GM12878 (cell line): Measurements from ENCODE around the gene MLXIP. TPM values are rescaled to one million over a fixed set of nuclear protein-coding genes. Genes with fewer than 3 reads are reported as not detected.

ENCODE experiments used
- ATAC-seq: fragments of 200-7000 bp; cut with Tn5 transposase; 3 replicates; pipeline ENCODE4 v1.9.1; 2020; ENCODE audit warnings: mild to moderate bottlenecking, moderate library complexity
- BruUV-seq: library from RNA; stranded (reverse); fragments of 400-500 nt; replicated peaks from 2 replicates; lab custom pipeline; 2021; lab: Mats Ljungman, UMichigan
- CTCF ChIA-PET: fragments of 300-600 bp; sonication (Branson Sonifier 250); formaldehyde crosslinking; extraction: SDS; loops from one replicate; lab custom pipeline; 2021; ENCODE audit warnings: inconsistent platforms; lab: Yijun Ruan, JAX
- POLR2A ChIA-PET: fragments of 350-600 bp; formaldehyde crosslinking; extraction: SDS; loops from one replicate; lab custom pipeline; 2021; ENCODE audit warnings: inconsistent platforms; lab: Charles Lee
- RAD21 ChIA-PET: fragments of 300-600 bp; sonication (Branson Sonifier 250); formaldehyde crosslinking; loops from one replicate; lab custom pipeline; 2023; ENCODE audit warnings: antibody characterized with exemption; ENCODE audit not compliant: unreplicated experiment; lab: Charles Lee
- SMC1A ChIA-PET: fragments of 300-600 bp; sonication (Branson Sonifier 250); formaldehyde crosslinking; loops from one replicate; lab custom pipeline; 2023; ENCODE audit not compliant: unreplicated experiment, uncharacterized antibody; lab: Charles Lee
- DNase-seq: peaks from one replicate; pipeline ENCODE4 v3.0.0-alpha.2; 2011; ENCODE audit warnings: low read depth, low spot score
- FAIRE-seq: peaks from 3 replicates; lab custom pipeline; 2011; peaks lifted over from hg19 to GRCh38; lab: Jason Lieb, UNC
- H2AFZ ChIP-seq: 2 replicates; pipeline ENCODE4 v1.6.0; 2011; ENCODE audit warnings: low read depth, low read length, control low read depth; ENCODE audit not compliant: control insufficient read depth
- H3K27ac ChIP-seq: 2 replicates; pipeline ENCODE4 v1.5.1; 2011; ENCODE audit warnings: control low read depth; ENCODE audit not compliant: control insufficient read depth, insufficient read depth
- H3K27me3 ChIP-seq, 2 experiments: replicated peaks in 1 of 2; 2 replicates each; pipeline versions ENCODE4 v1.6.0 to v1.6.1; 2011; ENCODE audit warnings: low read length in 1 of 2; ENCODE audit not compliant: control insufficient read depth in 2 of 2, insufficient read depth in 2 of 2
- H3K36me3 ChIP-seq, 2 experiments: 2 replicates each; pipeline ENCODE4 v1.5.1; 2011; ENCODE audit warnings: low read length in 1 of 2; ENCODE audit not compliant: control insufficient read depth in 2 of 2, insufficient read depth in 2 of 2
- H3K4me1 ChIP-seq: 2 replicates; pipeline ENCODE4 v1.6.1; 2011; ENCODE audit warnings: mild to moderate bottlenecking, low read length, moderate library complexity, mixed read lengths; ENCODE audit not compliant: control insufficient read depth, insufficient read depth
- H3K4me2 ChIP-seq: 2 replicates; pipeline ENCODE4 v1.6.0; 2011; ENCODE audit warnings: control low read depth; ENCODE audit not compliant: control insufficient read depth, insufficient read depth
- H3K4me3 ChIP-seq: fragments of 200-600 bp; sonication (generic); 2 replicates; pipeline ENCODE4 v1.5.1; 2016
- H3K79me2 ChIP-seq: 2 replicates; pipeline ENCODE4 v1.6.0; 2011; ENCODE audit warnings: low read length; ENCODE audit not compliant: control insufficient read depth, insufficient read depth
- H3K9ac ChIP-seq: 2 replicates; pipeline ENCODE4 v1.8.0; 2011; ENCODE audit warnings: low read length, control low read depth, mixed read lengths; ENCODE audit not compliant: control insufficient read depth, insufficient read depth
- H3K9me3 ChIP-seq: replicated peaks from 3 replicates; pipeline ENCODE4 v1.5.1; 2011; ENCODE audit warnings: mild to moderate bottlenecking, low read length; ENCODE audit not compliant: control insufficient read depth, insufficient read depth
- H4K20me1 ChIP-seq: 2 replicates; pipeline ENCODE4 v1.6.0; 2011; ENCODE audit not compliant: control insufficient read depth, insufficient read depth
- E2F8 ChIP-seq: fragments of 450-650 bp; IDR thresholded peaks from 2 replicates; pipeline ENCODE4 v1.6.1; 2018; ENCODE audit warnings: mild to moderate bottlenecking, low read depth, moderate library complexity; ENCODE audit not compliant: partially characterized antibody
- EP300 ChIP-seq, 2 experiments: fragments of 150-350 bp in 1 of 2; IDR thresholded peaks; 2 replicates each; pipeline ENCODE4 v1.6.1; 2011 to 2012; ENCODE audit warnings: low read depth in 2 of 2, low read length in 2 of 2, borderline replicate concordance in 1 of 2, improper control_type of control experiment in 1 of 2, inconsistent platforms in 1 of 2; ENCODE audit not compliant: control insufficient read depth in 1 of 2
- RCOR1 ChIP-seq: conservative IDR thresholded peaks from 2 replicates; pipeline ENCODE4 v1.6.1; 2012; ENCODE audit warnings: low read depth, low read length, improper control_type of control experiment
- YY1 ChIP-seq: IDR thresholded peaks from 2 replicates; pipeline ENCODE4 v1.6.1; 2011; ENCODE audit warnings: low read depth, mild to moderate bottlenecking, low read length
- ZNF384 ChIP-seq: IDR thresholded peaks from 2 replicates; pipeline ENCODE4 v1.6.1; 2012; ENCODE audit warnings: low read depth, mild to moderate bottlenecking, low read length, improper control_type of control experiment, borderline replicate concordance
- WGBS: methylation state at CpG from one replicate; pipeline ENCODE4 v1.1.6; 2016; ENCODE audit warnings: low lambda C conversion rate; ENCODE audit not compliant: insufficient replicate concordance, insufficient coverage; ENCODE audit errors: missing lambda C conversion rate; 5-methylcytosine and 5-hydroxymethylcytosine counted together
- in situ Hi-C: fragments of 300-500 bp; cut with MboI; formaldehyde crosslinking; loops from 9 replicates; pipeline ENCODE4 v1.14.3; 2018; ENCODE audit warnings: mixed read lengths
- intact Hi-C: fragments of 100-400 bp; cut with micrococcal nuclease; formaldehyde crosslinking; loops from one replicate; pipeline ENCODE4 v1.14.2; 2022; ENCODE audit not compliant: unreplicated experiment
- polyA plus RNA-seq, 11 experiments: library from polyadenylated mRNA; depleted of rRNA in 4 of 11; unstranded in 6 of 11; stranded (reverse) in 5 of 11; fragments of >200 nt; fragmentation: Nextera tagmentation in 4 of 11; fragmentation: Illumina TruSeq in 1 of 11; extraction: Ambion mirVana in 4 of 11; extraction: Trizol in 1 of 11; gene quantifications; 1 replicate in 1 of 11; 2 replicates in 10 of 11; pipeline versions ENCODE4 v1.2.1 to v1.2.3, GENCODE V29; 2011 to 2016; ENCODE audit warnings: inconsistent platforms in 2 of 11, missing spikeins in 2 of 11, low read depth in 1 of 11
- total RNA-seq, 4 experiments: library from RNA; depleted of rRNA in 3 of 4; stranded (reverse); fragments of >200 nt in 3 of 4; fragmentation: Illumina TruSeq in 1 of 4; extraction: Trizol in 1 of 4; gene quantifications; 2 replicates each; pipeline versions ENCODE4 v1.2.1 to v1.2.3, GENCODE V29; 2013 to 2021

MLXIP gene
- total and polyA plus RNA-seq, 10 of the 15 experiments (the other 5 are each of a cell fraction or from before 2014, with no cell fraction given) = 1.1 to 23.7 (median 7.0) TPM

- RAD21 ChIA-PET = interaction anchor here (1.0 to 3.2 kb wide), 3 partner anchors 45 to 204 kb away, joined by 3 to 32 read pairs (median 11); partner anchors contain the start of gene CFAP251
- H3K9me3 ChIP-seq = no peaks in the 10 kb centered on the region
- in situ Hi-C loops = loop anchor here (5.0 kb wide), 1 partner anchor 64 kb away; no protein-coding TSS in a partner anchor
- no peaks in the 10 kb centered on the region for H4K20me1 ChIP-seq
- no peaks in the 10 kb centered on the region; the same call in 1 of the 2 replicates for H3K4me1 ChIP-seq
- no peak overlapping the region for H3K4me3 ChIP-seq
- POLR2A ChIA-PET = no interaction called here
- TF ChIP-seq YY1 (no peak), ZNF384 (no peak), E2F8 (no peak), RCOR1 (no peak), EP300 (IDR thresholded peaks at IDR 0.05; ENCODE audit: borderline replicate concordance in 1 of 2, control insufficient read depth in 1 of 2, low read depth in 2 of 2, low read length in 2 of 2) (no peak)
- ATAC-seq = no peak
- no TSS peak for BruUV-seq
- no peaks in the 10 kb centered on the region for H3K79me2 ChIP-seq
- no peak overlapping the region for H3K4me2 ChIP-seq
- DNase-seq = no peak
- intact Hi-C loops = loop anchor here (2.0 to 5.0 kb wide), 2 partner anchors 57 to 204 kb away; partner anchors contain the start of gene CFAP251
- CTCF ChIA-PET = interaction anchor here (2.1 to 4.8 kb wide), 5 partner anchors 40 to 206 kb away, joined by 10 to 86 read pairs (median 15); no protein-coding TSS in a partner anchor
- SMC1A ChIA-PET = interaction anchor here (0.7 to 2.5 kb wide), 6 partner anchors 33 to 631 kb away, joined by 3 to 33 read pairs (median 6); partner anchors contain the start of gene DENR
- FAIRE-seq = no peak
- no peak overlapping the region for H3K27ac ChIP-seq
- H2AFZ ChIP-seq = no peak overlapping the region
- no peak overlapping the region for H3K9ac ChIP-seq
- H3K27me3 ChIP-seq = no peaks in the 10 kb centered on the region
- 62% methylated on average over 6 of the region's 6 CpGs for WGBS
- H3K36me3 ChIP-seq = no peaks in the 10 kb centered on the region; a peak in 1 of 4 replicates
Observed at GRCh38 chr12:122121745-122122144, 43.2 kb downstream of the MLXIP start.
